ENCODE results near the gene LONP1. TPM values are rescaled to one million over a fixed set of nuclear protein-coding genes. Genes with fewer than 3 reads are reported as not detected.

The LONP1 gene
- total RNA-seq, 1 experiment from 2014 or later, result 186 TPM

DNA sequence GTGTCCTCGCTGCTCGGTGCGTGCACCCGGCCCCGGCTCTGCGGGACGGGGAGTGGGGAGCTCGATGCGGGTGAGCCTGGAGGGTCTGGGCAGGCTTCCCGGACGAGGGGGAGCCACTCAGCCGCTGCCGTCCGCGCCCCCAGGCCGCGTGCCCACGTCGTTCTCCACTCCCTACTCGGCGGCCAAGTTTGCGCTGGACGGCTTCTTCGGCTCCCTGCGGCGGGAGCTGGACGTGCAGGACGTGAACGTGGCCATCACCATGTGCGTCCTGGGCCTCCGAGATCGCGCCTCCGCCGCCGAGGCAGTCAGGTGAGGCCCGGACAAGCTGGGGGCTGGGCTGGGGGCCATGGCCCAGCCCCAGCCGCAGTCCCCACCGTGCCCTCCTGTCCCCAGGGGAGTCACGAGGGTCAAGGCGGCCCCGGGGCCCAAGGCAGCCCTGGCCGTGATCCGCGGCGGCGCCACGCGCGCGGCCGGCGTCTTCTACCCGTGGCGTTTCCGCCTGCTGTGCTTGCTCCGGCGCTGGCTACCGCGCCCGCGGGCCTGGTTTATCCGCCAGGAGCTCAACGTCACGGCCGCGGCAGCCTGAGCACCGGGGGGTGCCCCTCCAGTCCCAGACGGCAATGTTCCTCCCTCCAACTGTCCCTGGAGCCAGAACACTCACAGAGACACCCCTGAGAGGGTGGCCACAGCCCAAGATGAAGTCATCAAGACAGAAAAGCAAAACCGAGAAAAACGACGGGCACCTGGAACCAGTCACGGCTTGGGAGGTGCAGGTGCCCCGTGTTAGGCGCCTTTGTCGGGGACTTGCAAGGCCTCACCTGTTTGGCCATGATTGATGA is 32.4 kb downstream of the LONP1 start:
- TF ChIP-seq CREB1 (CRISPR knock-in tag; IDR thresholded peaks at IDR 0.05), result 0 out of 2 replicates have a peak, but pooled peaks have one; percentile 24
- TF ChIP-seq, protein P1, sequence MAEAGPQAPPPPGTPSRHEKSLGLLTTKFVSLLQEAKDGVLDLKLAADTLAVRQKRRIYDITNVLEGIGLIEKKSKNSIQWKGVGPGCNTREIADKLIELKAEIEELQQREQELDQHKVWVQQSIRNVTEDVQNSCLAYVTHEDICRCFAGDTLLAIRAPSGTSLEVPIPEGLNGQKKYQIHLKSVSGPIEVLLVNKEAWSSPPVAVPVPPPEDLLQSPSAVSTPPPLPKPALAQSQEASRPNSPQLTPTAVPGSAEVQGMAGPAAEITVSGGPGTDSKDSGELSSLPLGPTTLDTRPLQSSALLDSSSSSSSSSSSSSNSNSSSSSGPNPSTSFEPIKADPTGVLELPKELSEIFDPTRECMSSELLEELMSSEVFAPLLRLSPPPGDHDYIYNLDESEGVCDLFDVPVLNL (CRISPR knock-in tag; IDR thresholded peaks at IDR 0.05; ENCODE audit: borderline replicate concordance, low read depth), result no peak
- TF ChIP-seq ESRRA (CRISPR knock-in tag; IDR thresholded peaks at IDR 0.05; ENCODE audit: borderline replicate concordance), result peak; percentile 49; the same call in 1 of the 2 replicates
- TF ChIP-seq ZNF671 (CRISPR knock-in tag; IDR thresholded peaks at IDR 0.05), result no peak
- TF ChIP-seq, protein P2, sequence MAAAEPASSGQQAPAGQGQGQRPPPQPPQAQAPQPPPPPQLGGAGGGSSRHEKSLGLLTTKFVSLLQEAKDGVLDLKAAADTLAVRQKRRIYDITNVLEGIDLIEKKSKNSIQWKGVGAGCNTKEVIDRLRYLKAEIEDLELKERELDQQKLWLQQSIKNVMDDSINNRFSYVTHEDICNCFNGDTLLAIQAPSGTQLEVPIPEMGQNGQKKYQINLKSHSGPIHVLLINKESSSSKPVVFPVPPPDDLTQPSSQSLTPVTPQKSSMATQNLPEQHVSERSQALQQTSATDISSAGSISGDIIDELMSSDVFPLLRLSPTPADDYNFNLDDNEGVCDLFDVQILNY (CRISPR knock-in tag; IDR thresholded peaks at IDR 0.05), result 0 out of 2 replicates have a peak, but pooled peaks have one; percentile 21
- no peak for TF ChIP-seq SP1 (CRISPR knock-in tag; conservative IDR thresholded peaks at IDR 0.05)
- TF ChIP-seq, protein P3, sequence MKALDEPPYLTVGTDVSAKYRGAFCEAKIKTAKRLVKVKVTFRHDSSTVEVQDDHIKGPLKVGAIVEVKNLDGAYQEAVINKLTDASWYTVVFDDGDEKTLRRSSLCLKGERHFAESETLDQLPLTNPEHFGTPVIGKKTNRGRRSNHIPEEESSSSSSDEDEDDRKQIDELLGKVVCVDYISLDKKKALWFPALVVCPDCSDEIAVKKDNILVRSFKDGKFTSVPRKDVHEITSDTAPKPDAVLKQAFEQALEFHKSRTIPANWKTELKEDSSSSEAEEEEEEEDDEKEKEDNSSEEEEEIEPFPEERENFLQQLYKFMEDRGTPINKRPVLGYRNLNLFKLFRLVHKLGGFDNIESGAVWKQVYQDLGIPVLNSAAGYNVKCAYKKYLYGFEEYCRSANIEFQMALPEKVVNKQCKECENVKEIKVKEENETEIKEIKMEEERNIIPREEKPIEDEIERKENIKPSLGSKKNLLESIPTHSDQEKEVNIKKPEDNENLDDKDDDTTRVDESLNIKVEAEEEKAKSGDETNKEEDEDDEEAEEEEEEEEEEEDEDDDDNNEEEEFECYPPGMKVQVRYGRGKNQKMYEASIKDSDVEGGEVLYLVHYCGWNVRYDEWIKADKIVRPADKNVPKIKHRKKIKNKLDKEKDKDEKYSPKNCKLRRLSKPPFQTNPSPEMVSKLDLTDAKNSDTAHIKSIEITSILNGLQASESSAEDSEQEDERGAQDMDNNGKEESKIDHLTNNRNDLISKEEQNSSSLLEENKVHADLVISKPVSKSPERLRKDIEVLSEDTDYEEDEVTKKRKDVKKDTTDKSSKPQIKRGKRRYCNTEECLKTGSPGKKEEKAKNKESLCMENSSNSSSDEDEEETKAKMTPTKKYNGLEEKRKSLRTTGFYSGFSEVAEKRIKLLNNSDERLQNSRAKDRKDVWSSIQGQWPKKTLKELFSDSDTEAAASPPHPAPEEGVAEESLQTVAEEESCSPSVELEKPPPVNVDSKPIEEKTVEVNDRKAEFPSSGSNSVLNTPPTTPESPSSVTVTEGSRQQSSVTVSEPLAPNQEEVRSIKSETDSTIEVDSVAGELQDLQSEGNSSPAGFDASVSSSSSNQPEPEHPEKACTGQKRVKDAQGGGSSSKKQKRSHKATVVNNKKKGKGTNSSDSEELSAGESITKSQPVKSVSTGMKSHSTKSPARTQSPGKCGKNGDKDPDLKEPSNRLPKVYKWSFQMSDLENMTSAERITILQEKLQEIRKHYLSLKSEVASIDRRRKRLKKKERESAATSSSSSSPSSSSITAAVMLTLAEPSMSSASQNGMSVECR (CRISPR knock-in tag; IDR thresholded peaks at IDR 0.05; ENCODE audit: borderline replicate concordance), result no peak
- TF ChIP-seq KAT7 (CRISPR knock-in tag; IDR thresholded peaks at IDR 0.05; ENCODE audit: borderline replicate concordance), result no peak
- TF ChIP-seq, protein P4, sequence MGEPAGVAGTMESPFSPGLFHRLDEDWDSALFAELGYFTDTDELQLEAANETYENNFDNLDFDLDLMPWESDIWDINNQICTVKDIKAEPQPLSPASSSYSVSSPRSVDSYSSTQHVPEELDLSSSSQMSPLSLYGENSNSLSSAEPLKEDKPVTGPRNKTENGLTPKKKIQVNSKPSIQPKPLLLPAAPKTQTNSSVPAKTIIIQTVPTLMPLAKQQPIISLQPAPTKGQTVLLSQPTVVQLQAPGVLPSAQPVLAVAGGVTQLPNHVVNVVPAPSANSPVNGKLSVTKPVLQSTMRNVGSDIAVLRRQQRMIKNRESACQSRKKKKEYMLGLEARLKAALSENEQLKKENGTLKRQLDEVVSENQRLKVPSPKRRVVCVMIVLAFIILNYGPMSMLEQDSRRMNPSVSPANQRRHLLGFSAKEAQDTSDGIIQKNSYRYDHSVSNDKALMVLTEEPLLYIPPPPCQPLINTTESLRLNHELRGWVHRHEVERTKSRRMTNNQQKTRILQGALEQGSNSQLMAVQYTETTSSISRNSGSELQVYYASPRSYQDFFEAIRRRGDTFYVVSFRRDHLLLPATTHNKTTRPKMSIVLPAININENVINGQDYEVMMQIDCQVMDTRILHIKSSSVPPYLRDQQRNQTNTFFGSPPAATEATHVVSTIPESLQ (CRISPR knock-in tag; IDR thresholded peaks at IDR 0.05), result no peak
- TF ChIP-seq ZNF416 (CRISPR knock-in tag; IDR thresholded peaks at IDR 0.05), result 0 out of 2 replicates have a peak, but pooled peaks have one; percentile 32
- H3K4me1 Mint-ChIP-seq, result peaks cover 14% of the 10 kb centered on the region
- peaks cover 8% of the 10 kb centered on the region; the same call in 1 of the 2 replicates for H3K27me3 Mint-ChIP-seq (ENCODE audit: low read depth)
- H3K9me3 Mint-ChIP-seq, result no peaks in the 10 kb centered on the region
- H3K27ac Mint-ChIP-seq, result no peak overlapping the region
- no peak for ATAC-seq
- peak overlapping the region; percentile 43; the same call in 1 of the 2 replicates for H3K4me3 Mint-ChIP-seq
- ChIA-PET POLR2A (interaction anchor here (0.6 to 1.9 kb wide), 6 partner anchors 9 to 497 kb away, joined by 3 to 10 read pairs (median 6); partner anchors contain the start of genes CATSPERD, LONP1 and VMAC), CTCF (interaction anchor here (0.5 to 2.8 kb wide), 31 partner anchors 8 to 489 kb away, joined by 3 to 22 read pairs (median 5); partner anchors contain the start of genes CATSPERD, DUS3L, LONP1 and NDUFA11)
- peaks cover 18% of the 10 kb centered on the region for H3K36me3 Mint-ChIP-seq
- no peak for DNase-seq (ENCODE audit: low spot score)

DNA sequence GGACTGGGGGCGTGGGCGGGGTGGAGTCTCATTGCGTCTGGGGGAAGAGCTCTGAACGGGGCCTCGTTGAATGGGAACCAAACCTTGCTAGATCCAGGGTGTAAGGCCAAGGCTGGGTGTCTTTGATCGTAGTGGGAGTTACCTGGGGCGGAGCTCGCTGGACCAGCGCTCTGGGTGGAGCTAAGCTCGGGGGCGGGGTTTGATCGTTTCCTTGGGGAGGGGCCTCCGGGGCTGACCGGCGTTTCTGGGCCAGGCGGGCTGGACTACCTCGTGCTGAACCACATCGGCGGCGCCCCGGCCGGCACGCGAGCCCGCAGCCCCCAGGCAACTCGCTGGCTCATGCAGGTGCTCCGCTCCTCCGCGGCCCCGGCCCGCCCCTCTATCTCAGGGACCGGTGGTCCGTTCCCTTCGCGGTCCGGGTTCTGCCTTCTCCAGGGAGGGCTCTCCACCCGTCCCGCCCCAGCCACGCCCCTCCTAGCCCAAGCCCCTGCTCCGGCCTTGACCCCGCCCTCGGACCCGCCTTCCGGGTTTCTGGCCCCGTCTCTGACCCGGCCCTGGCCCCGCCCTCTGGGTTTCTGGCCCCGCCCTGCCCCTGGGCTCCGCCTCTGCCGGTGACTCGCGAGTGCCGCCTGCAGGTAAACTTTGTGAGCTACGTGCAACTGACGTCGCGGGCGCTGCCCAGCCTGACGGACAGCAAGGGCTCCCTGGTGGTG is 33.1 kb downstream of the LONP1 start:
- POLR2A ChIA-PET, result interaction anchor here (0.6 to 1.9 kb wide), 8 partner anchors 11 to 496 kb away, joined by 3 to 10 read pairs (median 5); partner anchors contain the start of genes CATSPERD, DUS3L, LONP1 and SAFB
- peak overlapping the region; percentile 63 for H3K4me3 Mint-ChIP-seq
- CTCF ChIA-PET, result interaction anchor here (0.5 to 2.8 kb wide), 33 partner anchors 9 to 489 kb away, joined by 3 to 22 read pairs (median 5); partner anchors contain the start of genes CATSPERD, DUS3L, LONP1 and NDUFA11
- H3K27ac Mint-ChIP-seq, result peak overlapping the region; percentile 74
- peak; percentile 100 for DNase-seq (ENCODE audit: low spot score)
- H3K4me1 Mint-ChIP-seq, result peaks cover 12% of the 10 kb centered on the region
- H3K27me3 Mint-ChIP-seq (ENCODE audit: low read depth), result peaks cover 13% of the 10 kb centered on the region; the same call in 1 of the 2 replicates
- no peaks in the 10 kb centered on the region for H3K9me3 Mint-ChIP-seq
- ATAC-seq, result peak; percentile 80
- H3K36me3 Mint-ChIP-seq, result peaks cover 11% of the 10 kb centered on the region
- TF ChIP-seq NFE2L1 (CRISPR knock-in tag; IDR thresholded peaks at IDR 0.05), result no peak
- TF ChIP-seq, protein P5, sequence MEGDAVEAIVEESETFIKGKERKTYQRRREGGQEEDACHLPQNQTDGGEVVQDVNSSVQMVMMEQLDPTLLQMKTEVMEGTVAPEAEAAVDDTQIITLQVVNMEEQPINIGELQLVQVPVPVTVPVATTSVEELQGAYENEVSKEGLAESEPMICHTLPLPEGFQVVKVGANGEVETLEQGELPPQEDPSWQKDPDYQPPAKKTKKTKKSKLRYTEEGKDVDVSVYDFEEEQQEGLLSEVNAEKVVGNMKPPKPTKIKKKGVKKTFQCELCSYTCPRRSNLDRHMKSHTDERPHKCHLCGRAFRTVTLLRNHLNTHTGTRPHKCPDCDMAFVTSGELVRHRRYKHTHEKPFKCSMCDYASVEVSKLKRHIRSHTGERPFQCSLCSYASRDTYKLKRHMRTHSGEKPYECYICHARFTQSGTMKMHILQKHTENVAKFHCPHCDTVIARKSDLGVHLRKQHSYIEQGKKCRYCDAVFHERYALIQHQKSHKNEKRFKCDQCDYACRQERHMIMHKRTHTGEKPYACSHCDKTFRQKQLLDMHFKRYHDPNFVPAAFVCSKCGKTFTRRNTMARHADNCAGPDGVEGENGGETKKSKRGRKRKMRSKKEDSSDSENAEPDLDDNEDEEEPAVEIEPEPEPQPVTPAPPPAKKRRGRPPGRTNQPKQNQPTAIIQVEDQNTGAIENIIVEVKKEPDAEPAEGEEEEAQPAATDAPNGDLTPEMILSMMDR (IDR thresholded peaks at IDR 0.05), result peak; percentile 73; the same call in 1 of the 2 replicates
- TF ChIP-seq NFYB (CRISPR knock-in tag; conservative IDR thresholded peaks at IDR 0.05; ENCODE audit: low read depth), result no peak
- no peak for TF ChIP-seq MXD4 (CRISPR knock-in tag; IDR thresholded peaks at IDR 0.05; ENCODE audit: borderline replicate concordance)
- no peak for TF ChIP-seq ZNF138 (CRISPR knock-in tag; conservative IDR thresholded peaks at IDR 0.05)
- TF ChIP-seq SMAD3 (CRISPR knock-in tag; IDR thresholded peaks at IDR 0.05; ENCODE audit: borderline replicate concordance), result no peak
- no peak for TF ChIP-seq ZBTB21 (CRISPR knock-in tag; IDR thresholded peaks at IDR 0.05; ENCODE audit: borderline replicate concordance)
- no peak for TF ChIP-seq RORB (CRISPR knock-in tag; IDR thresholded peaks at IDR 0.05)
- TF ChIP-seq, protein P6, sequence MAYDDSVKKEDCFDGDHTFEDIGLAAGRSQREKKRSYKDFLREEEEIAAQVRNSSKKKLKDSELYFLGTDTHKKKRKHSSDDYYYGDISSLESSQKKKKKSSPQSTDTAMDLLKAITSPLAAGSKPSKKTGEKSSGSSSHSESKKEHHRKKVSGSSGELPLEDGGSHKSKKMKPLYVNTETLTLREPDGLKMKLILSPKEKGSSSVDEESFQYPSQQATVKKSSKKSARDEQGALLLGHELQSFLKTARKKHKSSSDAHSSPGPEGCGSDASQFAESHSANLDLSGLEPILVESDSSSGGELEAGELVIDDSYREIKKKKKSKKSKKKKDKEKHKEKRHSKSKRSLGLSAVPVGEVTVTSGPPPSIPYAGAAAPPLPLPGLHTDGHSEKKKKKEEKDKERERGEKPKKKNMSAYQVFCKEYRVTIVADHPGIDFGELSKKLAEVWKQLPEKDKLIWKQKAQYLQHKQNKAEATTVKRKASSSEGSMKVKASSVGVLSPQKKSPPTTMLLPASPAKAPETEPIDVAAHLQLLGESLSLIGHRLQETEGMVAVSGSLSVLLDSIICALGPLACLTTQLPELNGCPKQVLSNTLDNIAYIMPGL (CRISPR knock-in tag; IDR thresholded peaks at IDR 0.05), result peak; percentile 89

All from WTC11 (cell line).